ENCODE measurements around the gene NPC1L1.

DNA sequence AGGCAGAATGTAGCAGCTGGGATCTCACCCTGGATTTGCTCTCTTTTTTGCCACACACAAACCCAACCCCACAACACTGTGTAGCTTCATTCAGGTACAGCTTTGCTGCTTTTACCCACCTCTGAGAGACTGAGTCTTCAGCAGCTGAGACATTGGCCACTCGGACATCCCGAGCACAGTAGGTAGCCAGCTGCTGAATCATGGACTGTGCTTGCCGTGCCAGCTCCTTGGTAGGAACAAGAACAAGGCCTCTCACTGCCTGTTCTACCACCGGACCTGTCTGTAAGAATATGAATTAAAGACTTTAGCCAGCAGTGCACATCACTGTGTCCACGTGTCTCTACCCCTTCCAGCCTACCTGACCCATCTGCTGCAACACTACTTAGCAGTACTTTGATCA lies 31.6 kb upstream of the NPC1L1 start:
- TF ChIP-seq, protein P1, sequence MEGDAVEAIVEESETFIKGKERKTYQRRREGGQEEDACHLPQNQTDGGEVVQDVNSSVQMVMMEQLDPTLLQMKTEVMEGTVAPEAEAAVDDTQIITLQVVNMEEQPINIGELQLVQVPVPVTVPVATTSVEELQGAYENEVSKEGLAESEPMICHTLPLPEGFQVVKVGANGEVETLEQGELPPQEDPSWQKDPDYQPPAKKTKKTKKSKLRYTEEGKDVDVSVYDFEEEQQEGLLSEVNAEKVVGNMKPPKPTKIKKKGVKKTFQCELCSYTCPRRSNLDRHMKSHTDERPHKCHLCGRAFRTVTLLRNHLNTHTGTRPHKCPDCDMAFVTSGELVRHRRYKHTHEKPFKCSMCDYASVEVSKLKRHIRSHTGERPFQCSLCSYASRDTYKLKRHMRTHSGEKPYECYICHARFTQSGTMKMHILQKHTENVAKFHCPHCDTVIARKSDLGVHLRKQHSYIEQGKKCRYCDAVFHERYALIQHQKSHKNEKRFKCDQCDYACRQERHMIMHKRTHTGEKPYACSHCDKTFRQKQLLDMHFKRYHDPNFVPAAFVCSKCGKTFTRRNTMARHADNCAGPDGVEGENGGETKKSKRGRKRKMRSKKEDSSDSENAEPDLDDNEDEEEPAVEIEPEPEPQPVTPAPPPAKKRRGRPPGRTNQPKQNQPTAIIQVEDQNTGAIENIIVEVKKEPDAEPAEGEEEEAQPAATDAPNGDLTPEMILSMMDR (conservative IDR thresholded peaks at IDR 0.05), result no peak
- no peak for TF ChIP-seq EZH2 (IDR thresholded peaks at IDR 0.05; ENCODE audit: low read depth)
